Frontal cortex (tissue), 4 donors: ENCODE results near the gene LRRC71. TPM values are rescaled to one million over a fixed set of nuclear protein-coding genes. Genes with fewer than 3 reads are reported as not detected.

Experiments used
- DNase-seq, 2 donors: peaks; one replicate each; pipeline ENCODE4 v3.0.0; 2012; ENCODE audit warnings: low spot score in 2 of 2
- FAIRE-seq: peaks from 2 replicates; lab custom pipeline; 2012; peaks lifted over from hg19 to GRCh38; lab: Jason Lieb, UNC
- small RNA-seq: library from RNA; depleted of rRNA; stranded (forward); fragments of <200 nt; gene quantifications from one replicate; pipeline ENCODE3, GENCODE V24; 2014
- total RNA-seq: library from RNA; depleted of rRNA; stranded (reverse); fragments of >200 nt; gene quantifications from one replicate; pipeline ENCODE4 v1.2.3, GENCODE V29; 2014
- donor health status: control.
- donor health status: control.
- donor health status: control.

The LRRC71 gene
- total RNA-seq, 1 donor from 2014 or later = not detected

- FAIRE-seq (no peak), DNase-seq (no peak)
These were observed 49.6 kb downstream of the LRRC71 start for GRCh38 chr1:156970017-156970416.

- no peak for FAIRE-seq
- DNase-seq = no peak
These were observed 53.0 kb downstream of the LRRC71 start for GRCh38 chr1:156973417-156973816.

- DNase-seq = no peak
These were observed 54.7 kb downstream of the LRRC71 start for GRCh38 chr1:156975084-156975483.

GRCh38 chr1:156980551-156980950, 60.1 kb downstream of the LRRC71 start:
- no peak for DNase-seq
- FAIRE-seq = no peak

More at GRCh38 chr1:156975084-156975483, 54.7 kb downstream of the LRRC71 start:
- no peak for FAIRE-seq

Small RNA genes lying within 50 kb of the gene (small RNA-seq; reads per million reads assigned to genes)
- gene MIR765 = not detected

Other genes starting within 250 kb of the LRRC71 start
- gene NES, start 243.2 kb upstream of the LRRC71 start, total RNA-seq = 43.2 TPM
- gene CRABP2, start 215.0 kb upstream of the LRRC71 start, total RNA-seq = 7.7 TPM
- 5.7 TPM for gene METTL25B, start 192.2 kb upstream of the LRRC71 start, total RNA-seq
- 7.3 TPM for gene ISG20L2, start 191.9 kb upstream of the LRRC71 start, total RNA-seq
- gene MRPL24, start 179.5 kb upstream of the LRRC71 start, total RNA-seq = 14.7 TPM
- gene HDGF, start 169.0 kb upstream of the LRRC71 start, total RNA-seq = 63.6 TPM
- 14.3 TPM for gene PRCC, start 153.1 kb upstream of the LRRC71 start, total RNA-seq
- 0.41 TPM for gene SH2D2A, start 103.8 kb upstream of the LRRC71 start, total RNA-seq
- gene INSRR, start 61.5 kb upstream of the LRRC71 start, total RNA-seq = under 0.01 TPM
- gene NTRK1, start 59.8 kb upstream of the LRRC71 start, total RNA-seq = 0.41 TPM
- gene PEAR1, start 26.9 kb upstream of the LRRC71 start, total RNA-seq = 0.41 TPM
- gene ARHGEF11, start 125.1 kb downstream of the LRRC71 start, total RNA-seq = 41.6 TPM
- gene ETV3L, start 179.2 kb downstream of the LRRC71 start, total RNA-seq = under 0.01 TPM
- gene ETV3, start 217.8 kb downstream of the LRRC71 start, total RNA-seq = 14.3 TPM